ENCODE results near the gene MLLT3.

The MLLT3 gene

GRCh38 chr9:20340511-20340861 lies 281.8 kb downstream of the MLLT3 start:
- H4K20me1 ChIP-seq (ENCODE audit: insufficient read depth, low read length, poor library complexity, severe bottlenecking), result no peaks in the 10 kb centered on the region
- no peaks in the 10 kb centered on the region for H3K79me2 ChIP-seq (ENCODE audit: insufficient read depth, low read length)
- no peak overlapping the region for H3K9ac ChIP-seq (ENCODE audit: low read depth, low read length, poor library complexity, severe bottlenecking)
- H3K9me3 ChIP-seq (ENCODE audit: insufficient read depth, low read depth, low read length), result no peaks in the 10 kb centered on the region
- H2AFZ ChIP-seq (ENCODE audit: low read length), result no peak overlapping the region
- H3F3A ChIP-seq (ENCODE audit: low read depth), result no peaks in the 10 kb centered on the region
- H3K4me2 ChIP-seq (ENCODE audit: low read depth, low read length, poor library complexity, severe bottlenecking), result no peak overlapping the region
- no peaks in the 10 kb centered on the region for H3K27me3 ChIP-seq (ENCODE audit: insufficient read depth, low read length, poor library complexity, severe bottlenecking)
- H3K36me3 ChIP-seq (ENCODE audit: insufficient read depth, low read length), result peaks cover 2% of the 10 kb centered on the region; the same call in 1 of the 2 replicates
- no peaks in the 10 kb centered on the region for H3K9me2 ChIP-seq (replicated peaks; ENCODE audit: low read depth, low read length)
- H3K4me3 ChIP-seq (ENCODE audit: low read length, poor library complexity, severe bottlenecking), result no peak overlapping the region
- no peaks in the 10 kb centered on the region for H3K4me1 ChIP-seq (ENCODE audit: insufficient read depth, low read length, poor library complexity, severe bottlenecking)
- no peak for TF ChIP-seq EZH2phosphoT487 (IDR thresholded peaks at IDR 0.05; ENCODE audit: borderline replicate concordance)
- no peak for TF ChIP-seq CTCF (conservative IDR thresholded peaks at IDR 0.05; ENCODE audit: low read length)

- H3K4me2 ChIP-seq (ENCODE audit: low read depth, low read length, poor library complexity, severe bottlenecking), result no peak overlapping the region
- no peak overlapping the region for H3K4me3 ChIP-seq (ENCODE audit: low read length, poor library complexity, severe bottlenecking)
- H3K27me3 ChIP-seq (ENCODE audit: insufficient read depth, low read length, poor library complexity, severe bottlenecking), result no peaks in the 10 kb centered on the region
- H3K9me3 ChIP-seq (ENCODE audit: insufficient read depth, low read depth, low read length), result no peaks in the 10 kb centered on the region
- no peaks in the 10 kb centered on the region for H3K9me2 ChIP-seq (replicated peaks; ENCODE audit: low read depth, low read length)
- H3F3A ChIP-seq (ENCODE audit: low read depth), result no peaks in the 10 kb centered on the region
- no peaks in the 10 kb centered on the region for H3K79me2 ChIP-seq (ENCODE audit: insufficient read depth, low read length)
- H2AFZ ChIP-seq (ENCODE audit: low read length), result no peak overlapping the region
- TF ChIP-seq CTCF (conservative IDR thresholded peaks at IDR 0.05; ENCODE audit: low read length) (no peak), EZH2phosphoT487 (IDR thresholded peaks at IDR 0.05; ENCODE audit: borderline replicate concordance) (no peak)
- no peaks in the 10 kb centered on the region for H3K4me1 ChIP-seq (ENCODE audit: insufficient read depth, low read length, poor library complexity, severe bottlenecking)
- H4K20me1 ChIP-seq (ENCODE audit: insufficient read depth, low read length, poor library complexity, severe bottlenecking), result no peaks in the 10 kb centered on the region
- no peak overlapping the region for H3K9ac ChIP-seq (ENCODE audit: low read depth, low read length, poor library complexity, severe bottlenecking)
- no peaks in the 10 kb centered on the region for H3K36me3 ChIP-seq (ENCODE audit: insufficient read depth, low read length)
These were observed 286.5 kb downstream of the MLLT3 start for GRCh38 chr9:20335668-20336332.

GRCh38 chr9:20333991-20334390 lies 288.3 kb downstream of the MLLT3 start:
- no peak for TF ChIP-seq EZH2phosphoT487 (IDR thresholded peaks at IDR 0.05; ENCODE audit: borderline replicate concordance)
- no peak for TF ChIP-seq CTCF (conservative IDR thresholded peaks at IDR 0.05; ENCODE audit: low read length)
- Histone ChIP-seq H3K4me3 (ENCODE audit: low read length, poor library complexity, severe bottlenecking) (no peak overlapping the region), H3K79me2 (ENCODE audit: insufficient read depth, low read length) (no peaks in the 10 kb centered on the region), H3K9me2 (replicated peaks; ENCODE audit: low read depth, low read length) (no peaks in the 10 kb centered on the region), H3K9ac (ENCODE audit: low read depth, low read length, poor library complexity, severe bottlenecking) (no peak overlapping the region), H4K20me1 (ENCODE audit: insufficient read depth, low read length, poor library complexity, severe bottlenecking) (no peaks in the 10 kb centered on the region), H3K4me2 (ENCODE audit: low read depth, low read length, poor library complexity, severe bottlenecking) (no peak overlapping the region), H2AFZ (ENCODE audit: low read length) (no peak overlapping the region), H3K4me1 (ENCODE audit: insufficient read depth, low read length, poor library complexity, severe bottlenecking) (no peaks in the 10 kb centered on the region), H3K27me3 (ENCODE audit: insufficient read depth, low read length, poor library complexity, severe bottlenecking) (no peaks in the 10 kb centered on the region), H3K9me3 (ENCODE audit: insufficient read depth, low read depth, low read length) (no peaks in the 10 kb centered on the region), H3F3A (ENCODE audit: low read depth) (no peaks in the 10 kb centered on the region), H3K36me3 (ENCODE audit: insufficient read depth, low read length) (no peaks in the 10 kb centered on the region)

Data from Loucy (cell line).